HG03575 (cell line): ENCODE results near the gene CARD11.

Source experiments
- ATAC-seq: cut with Tn5 transposase; IDR thresholded peaks from one replicate; pipeline ENCODE4 v1.9.1; 2021; ENCODE audit not compliant: unreplicated experiment, insufficient number of reproducible peaks, low FRiP score; ENCODE audit errors: extremely low read depth

Gene CARD11

DNA sequence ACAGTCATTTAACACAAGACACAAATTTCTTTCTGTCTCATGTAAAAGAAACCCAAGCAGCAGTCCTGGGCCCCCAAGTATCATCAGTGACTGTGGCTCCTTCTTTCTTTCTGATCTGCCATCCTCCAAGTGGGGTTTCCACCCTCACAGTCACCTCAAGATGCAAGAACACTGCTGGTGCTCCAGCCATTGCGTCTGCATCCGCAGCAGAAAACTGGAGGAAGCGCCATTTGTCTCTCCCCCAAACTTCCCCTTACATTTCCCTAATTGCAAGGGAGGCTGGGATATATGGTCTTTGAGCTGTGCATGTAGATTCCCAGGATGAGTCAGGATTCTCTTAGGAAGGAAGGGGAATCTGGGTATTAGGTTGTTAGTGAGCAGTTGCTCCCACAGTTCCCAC, 138.6 kb downstream of the CARD11 start:
- no peak for ATAC-seq

DNA sequence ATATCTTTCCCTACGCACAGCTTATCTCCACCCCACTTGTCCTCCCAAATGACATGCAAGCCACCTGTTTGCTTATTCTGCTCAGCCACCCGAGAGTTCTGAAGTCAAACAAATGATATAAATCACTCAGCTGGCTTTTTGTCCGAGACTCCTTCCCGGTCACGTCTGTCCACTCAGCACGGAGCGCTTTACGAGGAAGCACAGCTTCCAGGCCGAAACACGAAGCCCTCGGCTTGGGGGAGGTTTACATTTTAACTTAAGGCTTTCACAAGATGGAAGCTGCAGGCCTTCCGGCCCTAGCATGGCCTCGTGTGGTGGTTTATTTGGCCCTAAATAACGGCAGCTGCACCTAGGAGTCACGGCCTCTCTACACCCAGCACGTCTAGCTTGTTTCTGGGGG, 139.5 kb downstream of the CARD11 start:
- no peak for ATAC-seq

DNA sequence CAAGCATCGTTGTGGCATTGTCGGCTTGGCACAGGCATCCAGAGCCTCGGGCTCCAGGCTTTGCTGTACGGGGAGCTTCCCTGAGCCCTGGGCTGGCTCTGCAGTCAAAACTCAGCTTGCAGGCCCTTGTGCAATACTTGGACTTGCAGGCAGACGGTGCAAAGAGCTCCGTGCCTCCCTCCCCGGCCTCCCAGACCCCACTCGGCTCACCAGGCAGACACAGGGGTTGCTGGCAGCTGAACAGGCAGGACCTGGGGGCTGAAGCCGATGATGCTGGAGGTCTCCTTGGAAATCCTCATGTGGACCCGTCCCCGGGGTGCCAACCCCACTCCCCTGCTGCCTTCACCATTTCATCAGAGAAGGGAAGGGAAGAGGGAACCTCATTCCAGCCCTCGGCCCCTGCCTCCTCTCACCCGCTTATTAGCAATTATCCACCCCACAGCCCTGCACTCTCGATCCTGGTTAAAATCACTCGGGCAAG, 139.9 kb downstream of the CARD11 start:
- ATAC-seq: no peak

GRCh38 chr7:2897023-2897422, 146.6 kb downstream of the CARD11 start:
- ATAC-seq: no peak

GRCh38 chr7:2896131-2896530, 147.5 kb downstream of the CARD11 start:
- no peak for ATAC-seq

DNA sequence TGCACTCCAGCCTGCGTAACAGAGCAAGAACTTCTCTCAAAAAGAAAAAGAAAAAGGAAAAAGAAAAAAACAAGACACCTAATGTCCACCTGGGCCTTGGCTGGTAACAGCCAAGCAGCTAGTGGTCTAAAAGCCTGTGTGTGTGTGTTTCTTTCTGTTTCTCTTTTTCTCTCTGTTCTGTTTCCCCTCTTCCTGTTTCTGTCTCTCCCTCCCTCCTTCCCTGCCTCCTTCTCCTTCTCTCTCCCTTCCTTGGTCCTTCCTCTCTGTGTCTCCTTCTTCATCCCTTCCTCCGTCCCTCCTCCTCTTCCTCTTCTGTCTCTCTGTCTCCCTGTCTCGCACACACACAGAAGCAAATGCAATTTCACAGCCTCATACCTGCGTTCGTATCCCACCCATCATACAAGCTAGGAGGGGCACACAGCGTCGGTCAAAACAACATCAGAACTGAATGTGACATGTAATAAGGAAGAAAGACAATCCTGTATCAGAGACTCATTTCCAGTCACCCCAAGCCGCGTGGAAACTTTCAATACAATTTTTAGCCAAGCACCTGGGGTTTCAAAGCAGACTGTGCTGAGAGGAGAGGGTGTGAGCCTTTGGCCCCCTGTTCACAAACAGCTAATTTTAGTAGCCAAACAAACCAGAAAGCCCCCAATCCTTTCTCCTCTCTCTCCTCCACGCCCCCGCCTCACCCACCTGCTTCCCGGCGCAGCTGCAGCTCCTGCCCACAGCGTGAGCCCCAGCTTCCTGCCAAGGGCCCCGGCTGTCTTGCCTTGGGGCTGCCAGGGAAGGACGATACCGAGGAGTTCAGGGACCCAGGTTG, 149.3 kb downstream of the CARD11 start:
- ATAC-seq: peak; percentile 48

- ATAC-seq: no peak
Measured at GRCh38 chr7:2893411-2893861, 150.2 kb downstream of the CARD11 start.

- ATAC-seq: no peak
Measured at GRCh38 chr7:2892549-2892948, 151.1 kb downstream of the CARD11 start.

GRCh38 chr7:2887816-2888215, 155.9 kb downstream of the CARD11 start:
- ATAC-seq: no peak

DNA sequence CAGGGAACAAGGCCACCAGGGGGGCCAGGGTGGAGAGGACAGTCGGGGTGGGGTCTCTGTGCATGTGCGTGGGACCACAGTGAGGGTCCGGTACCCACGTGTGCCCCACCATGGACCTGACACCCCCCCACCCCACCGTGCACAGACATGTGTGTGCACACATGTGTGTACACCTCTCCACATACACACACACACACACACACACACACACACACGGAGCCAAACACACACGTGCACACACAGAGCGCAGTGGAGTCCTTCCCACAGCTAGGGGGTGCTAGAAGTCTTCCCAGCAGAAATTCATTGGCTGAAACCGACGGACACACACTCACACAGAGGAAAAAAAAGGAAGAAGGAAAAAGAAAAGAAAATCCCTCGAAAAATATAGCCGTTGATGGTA, 156.8 kb downstream of the CARD11 start:
- ATAC-seq: no peak

- ATAC-seq: no peak
Measured at GRCh38 chr7:2886391-2886790, 157.3 kb downstream of the CARD11 start.

- ATAC-seq: no peak
Measured at GRCh38 chr7:2884161-2884560, 159.5 kb downstream of the CARD11 start.

- ATAC-seq: no peak
Measured at GRCh38 chr7:2883101-2883500, 160.6 kb downstream of the CARD11 start.

GRCh38 chr7:2882111-2882510, 161.6 kb downstream of the CARD11 start:
- no peak for ATAC-seq

- no peak for ATAC-seq
Measured at GRCh38 chr7:2880874-2881533, 162.7 kb downstream of the CARD11 start.

DNA sequence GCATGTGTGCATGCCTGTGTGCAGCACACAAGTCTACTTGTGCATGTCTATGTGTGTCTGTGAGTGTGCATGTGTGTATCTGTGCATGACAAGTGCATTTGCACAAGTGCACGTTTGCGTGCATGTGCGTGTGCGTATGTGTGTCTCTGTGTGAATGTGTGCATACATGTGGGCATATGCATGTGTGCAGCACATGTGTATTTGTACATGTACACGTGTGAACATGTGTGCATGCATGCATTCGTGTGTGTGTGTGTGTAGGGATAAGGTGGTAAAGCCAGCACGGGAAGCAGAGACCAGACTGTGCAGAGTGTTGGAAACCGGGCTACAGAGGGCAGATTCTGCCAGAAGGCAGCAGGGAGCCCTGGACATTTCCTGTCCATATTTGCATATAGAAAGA, 163.6 kb downstream of the CARD11 start:
- no peak for ATAC-seq

- ATAC-seq: no peak
Measured at GRCh38 chr7:2879354-2879753, 164.3 kb downstream of the CARD11 start.

- no peak for ATAC-seq
Measured at GRCh38 chr7:2878306-2878705, 165.4 kb downstream of the CARD11 start.

- ATAC-seq: no peak
Measured at GRCh38 chr7:2876031-2876731, 167.5 kb downstream of the CARD11 start.
